CD14-positive monocyte (primary cell): Measurements from ENCODE around the gene OLFML3. TPM values are rescaled to one million over a fixed set of nuclear protein-coding genes. Genes with fewer than 3 reads are reported as not detected.
A peak's percentile ranks its signal among the peaks of the same experiment; 100 is the strongest.

ENCODE experiments used
- DNase-seq, 3 donors: peaks; one replicate each; pipeline ENCODE4 v3.0.0-alpha.2; 2011 to 2022
- H2AFZ ChIP-seq: 2 replicates; pipeline ENCODE4 v1.6.0; 2012; ENCODE audit warnings: mild to moderate bottlenecking, low read depth, low read length, inconsistent platforms; ENCODE audit not compliant: insufficient read depth, poor library complexity, severe bottlenecking
- H3K27ac ChIP-seq, 2 donors: 1 replicate in 1 of 2; 2 replicates in 1 of 2; pipeline ENCODE4 v1.5.1; 2012 to 2013; ENCODE audit warnings: low read length in 2 of 2, control low read depth in 1 of 2, inconsistent platforms in 1 of 2, low read depth in 1 of 2, mild to moderate bottlenecking in 1 of 2
- H3K27me3 ChIP-seq, 2 donors: one replicate each; pipeline versions ENCODE4 v1.6.0 to v1.6.1; 2011 to 2013; ENCODE audit warnings: low read length in 2 of 2; ENCODE audit not compliant: control insufficient read depth in 2 of 2, insufficient read depth in 2 of 2
- H3K36me3 ChIP-seq, 2 donors: replicated peaks in 1 of 2; 1 replicate in 1 of 2; 2 replicates in 1 of 2; pipeline versions ENCODE4 v1.5.1 to v1.6.1; 2012 to 2013; ENCODE audit warnings: low read length in 2 of 2, control low read depth in 1 of 2, inconsistent platforms in 1 of 2, mild to moderate bottlenecking in 1 of 2; ENCODE audit not compliant: insufficient read depth in 2 of 2, control insufficient read depth in 1 of 2
- H3K4me1 ChIP-seq, 2 donors: 1 replicate in 1 of 2; 2 replicates in 1 of 2; pipeline versions ENCODE4 v1.5.1 to v1.6.1; 2012 to 2013; ENCODE audit warnings: low read length in 2 of 2, control low read depth in 1 of 2, inconsistent platforms in 1 of 2, mild to moderate bottlenecking in 1 of 2, moderate library complexity in 1 of 2; ENCODE audit not compliant: insufficient read depth in 2 of 2, control insufficient read depth in 1 of 2
- H3K4me2 ChIP-seq: replicated peaks from 2 replicates; pipeline ENCODE3; 2012; ENCODE audit warnings: low read length, moderate library complexity, mild to moderate bottlenecking; ENCODE audit not compliant: poor library complexity, severe bottlenecking; ENCODE audit errors: extremely low read depth
- H3K4me3 ChIP-seq, 3 experiments: fragments of 200-600 bp in 1 of 3; sonication (generic) in 1 of 3; replicated peaks in 1 of 3; 1 replicate in 2 of 3; 2 replicates in 1 of 3; pipeline ENCODE4 v1.5.1; 2011 to 2013; ENCODE audit warnings: low read length in 3 of 3, mild to moderate bottlenecking in 3 of 3, control low read depth in 2 of 3, low read depth in 2 of 3, inconsistent platforms in 1 of 3, moderate library complexity in 1 of 3
- H3K79me2 ChIP-seq: 2 replicates; pipeline ENCODE4 v1.6.0; 2012; ENCODE audit warnings: mild to moderate bottlenecking, control low read depth, inconsistent platforms, low read length, moderate library complexity; ENCODE audit not compliant: insufficient read depth
- H3K9ac ChIP-seq: 2 replicates; pipeline ENCODE4 v1.6.0; 2017; ENCODE audit warnings: low read length, mild to moderate bottlenecking; ENCODE audit not compliant: insufficient read depth, poor library complexity, severe bottlenecking
- H3K9me3 ChIP-seq, 2 donors: replicated peaks in 1 of 2; 1 replicate in 1 of 2; 2 replicates in 1 of 2; pipeline versions ENCODE4 v1.5.1 to v1.6.1; 2012 to 2013; ENCODE audit warnings: low read length in 2 of 2, control low read depth in 1 of 2; ENCODE audit not compliant: control insufficient read depth in 1 of 2, insufficient read depth in 1 of 2
- H4K20me1 ChIP-seq: 2 replicates; pipeline ENCODE4 v1.6.0; 2012; ENCODE audit warnings: mild to moderate bottlenecking, low read length, control low read depth, moderate library complexity; ENCODE audit not compliant: insufficient read depth
- H3K27ac Mint-ChIP-seq, 7 donors: one replicate each; pipeline ENCODE4 v1.8.0; 2020; ENCODE audit warnings: mild to moderate bottlenecking in 7 of 7, mixed read lengths in 7 of 7, moderate library complexity in 6 of 7, inconsistent platforms in 2 of 7
- H3K27me3 Mint-ChIP-seq, 3 donors: one replicate each; pipeline ENCODE4 v1.8.0; 2021 to 2022; ENCODE audit warnings: low read depth in 3 of 3, mild to moderate bottlenecking in 3 of 3, mixed read lengths in 3 of 3, moderate library complexity in 3 of 3, inconsistent platforms in 1 of 3
- H3K36me3 Mint-ChIP-seq, 2 donors: one replicate each; pipeline ENCODE4 v1.8.0; 2020; ENCODE audit warnings: mixed read lengths in 2 of 2, inconsistent platforms in 1 of 2, mild to moderate bottlenecking in 1 of 2
- H3K4me1 Mint-ChIP-seq: one replicate; pipeline ENCODE4 v1.8.0; 2020; ENCODE audit warnings: mild to moderate bottlenecking, mixed read lengths
- H3K4me3 Mint-ChIP-seq, 2 donors: one replicate each; pipeline ENCODE4 v1.8.0; 2020; ENCODE audit warnings: mild to moderate bottlenecking in 2 of 2, mixed read lengths in 2 of 2, moderate library complexity in 1 of 2
- H3K9me3 Mint-ChIP-seq, 7 donors: one replicate each; pipeline ENCODE4 v1.8.0; 2020 to 2022; ENCODE audit warnings: mixed read lengths in 7 of 7, mild to moderate bottlenecking in 6 of 7, moderate library complexity in 6 of 7, inconsistent platforms in 2 of 7
- CTCF ChIP-seq: fragments of 200-600 bp; IDR thresholded peaks from one replicate; pipeline ENCODE4 v1.8.0; 2022; ENCODE audit warnings: antibody characterized with exemption, mild to moderate bottlenecking
- WGBS: methylation state at CpG from one replicate; pipeline ENCODE4 v1.1.5; 2013; ENCODE audit warnings: missing lambda C conversion rate; ENCODE audit not compliant: insufficient coverage; 5-methylcytosine and 5-hydroxymethylcytosine counted together
- intact Hi-C, 2 donors: fragments of 100-400 bp; cut with micrococcal nuclease; formaldehyde crosslinking; loops; one replicate each; pipeline versions ENCODE4 v1.15.0 to v1.15.1; 2023
- polyA plus RNA-seq, 3 donors: library from polyadenylated mRNA; depleted of rRNA in 1 of 3; unstranded in 2 of 3; stranded (reverse) in 1 of 3; fragments of 300-500 nt in 2 of 3; fragments of >200 nt in 1 of 3; fragmentation: Illumina TruSeq in 2 of 3; gene quantifications; 1 replicate in 2 of 3; 2 replicates in 1 of 3; pipeline ENCODE4 v1.2.3, GENCODE V29; 2012 to 2021

Gene OLFML3
- polyA plus RNA-seq, 3 donors, result 0.08 to 0.37 (median 0.28) TPM

- H3K4me1 ChIP-seq, result no peaks in the 10 kb centered on the region
- H3K9ac ChIP-seq, result no peak overlapping the region
- no peak for DNase-seq
- H3K36me3 Mint-ChIP-seq, result no peaks in the 10 kb centered on the region
- no peak overlapping the region for H3K4me3 Mint-ChIP-seq
- no peak overlapping the region for H2AFZ ChIP-seq
- H3K4me3 ChIP-seq, result no peak overlapping the region
- no peaks in the 10 kb centered on the region for H3K27me3 ChIP-seq
- H3K4me2 ChIP-seq, result no peak overlapping the region
- no peak for TF ChIP-seq CTCF
- peaks cover 19% of the 10 kb centered on the region for H3K4me1 Mint-ChIP-seq
- no peaks in the 10 kb centered on the region for H3K36me3 ChIP-seq
- peaks cover 4 to 14% (median 9%) of the 10 kb centered on the region in 7 donors for H3K9me3 Mint-ChIP-seq
- no peak overlapping the region for H3K27ac ChIP-seq
- H4K20me1 ChIP-seq, result no peaks in the 10 kb centered on the region
- peaks cover 5 to 14% (median 8%) of the 10 kb centered on the region in 3 donors for H3K27me3 Mint-ChIP-seq
- H3K9me3 ChIP-seq, result peaks cover 3 to 6% of the 10 kb centered on the region in 2 donors
- no peak overlapping the region for H3K27ac Mint-ChIP-seq
- intact Hi-C loops, result no loop called here
- no peaks in the 10 kb centered on the region for H3K79me2 ChIP-seq
Observed at GRCh38 chr1:114000406-114000805, 21.1 kb downstream of the OLFML3 start.

GRCh38 chr1:114002492-114003239 lies 23.4 kb downstream of the OLFML3 start:
- intact Hi-C loops, result no loop called here
- peaks cover 8 to 20% (median 11%) of the 10 kb centered on the region in 7 donors for H3K9me3 Mint-ChIP-seq
- no peak for TF ChIP-seq CTCF
- peaks cover 19% of the 10 kb centered on the region for H3K4me1 Mint-ChIP-seq
- H3K27me3 Mint-ChIP-seq, result peaks cover 5 to 8% (median 8%) of the 10 kb centered on the region in 3 donors
- Histone ChIP-seq H2AFZ (no peak overlapping the region), H3K36me3 (no peaks in the 10 kb centered on the region), H3K4me2 (no peak overlapping the region), H4K20me1 (no peaks in the 10 kb centered on the region), H3K4me1 (no peaks in the 10 kb centered on the region), H3K27ac (no peak overlapping the region), H3K9ac (no peak overlapping the region), H3K27me3 (no peaks in the 10 kb centered on the region), H3K79me2 (no peaks in the 10 kb centered on the region), H3K9me3 (peaks cover 0 to 11% of the 10 kb centered on the region in 2 donors), H3K4me3 (no peak overlapping the region)
- H3K27ac Mint-ChIP-seq, result peak overlapping the region in 1 of 7 donors; percentile 78
- no peaks in the 10 kb centered on the region for H3K36me3 Mint-ChIP-seq
- 88% methylated on average over 8 of the region's 15 CpGs for WGBS
- DNase-seq, result no peak
- H3K4me3 Mint-ChIP-seq, result no peak overlapping the region
